GM23248 (cell line): ENCODE results near the gene XRCC4.

Experiments
- EZH2 ChIP-seq: fragments of 200-600 bp; sonication (generic); IDR thresholded peaks from 2 replicates; pipeline ENCODE4 v1.6.1; 2018; ENCODE audit warnings: antibody characterized with exemption, mild to moderate bottlenecking; ENCODE audit not compliant: insufficient read depth, poor library complexity, severe bottlenecking
- EZH2phosphoT487 ChIP-seq: fragments of 200-600 bp; sonication (generic); IDR thresholded peaks from 2 replicates; pipeline ENCODE4 v1.6.1; 2018; ENCODE audit warnings: antibody characterized with exemption, moderate library complexity, mild to moderate bottlenecking, low read depth; ENCODE audit not compliant: insufficient read depth

GRCh38 chr5:83357621-83358231 lies 280.4 kb downstream of the XRCC4 start:
- TF ChIP-seq EZH2 (no peak), EZH2phosphoT487 (no peak)
